Mucosa of rectum (tissue), 2 donors: ENCODE results near the gene TRIM74.
"Not testable (repeated sequence)": the region's sequence is repeated elsewhere in the genome, so short reads cannot be mapped to it uniquely, and the experiment has no call there.

ENCODE experiments used
- H3K27ac ChIP-seq, 2 donors: one replicate each; pipeline ENCODE4 v1.7.0; 2013; ENCODE audit warnings: inconsistent platforms in 2 of 2, low read depth in 2 of 2, low read length in 2 of 2
- H3K27me3 ChIP-seq, 2 donors: one replicate each; pipeline ENCODE4 v1.7.0; 2013; ENCODE audit warnings: low read length in 2 of 2; ENCODE audit not compliant: control insufficient read depth in 2 of 2, insufficient read depth in 2 of 2
- H3K36me3 ChIP-seq, 2 donors: one replicate each; pipeline ENCODE4 v1.7.0; 2013; ENCODE audit warnings: low read length in 2 of 2; ENCODE audit not compliant: control insufficient read depth in 2 of 2, insufficient read depth in 2 of 2
- H3K4me1 ChIP-seq, 2 donors: one replicate each; pipeline ENCODE4 v1.7.0; 2013; ENCODE audit warnings: low read length in 2 of 2, mild to moderate bottlenecking in 1 of 2; ENCODE audit not compliant: control insufficient read depth in 2 of 2, insufficient read depth in 2 of 2
- H3K4me3 ChIP-seq, 2 donors: one replicate each; pipeline ENCODE4 v1.7.0; 2013; ENCODE audit warnings: low read length in 2 of 2
- H3K9ac ChIP-seq, 2 donors: one replicate each; pipeline ENCODE4 v1.7.0; 2013; ENCODE audit warnings: low read length in 2 of 2, low read depth in 1 of 2, mild to moderate bottlenecking in 1 of 2
- H3K9me3 ChIP-seq, 2 donors: one replicate each; pipeline ENCODE4 v1.7.0; 2013; ENCODE audit warnings: low read length in 2 of 2; ENCODE audit not compliant: control insufficient read depth in 2 of 2
- donor health status: healthy.
- donor health status: Normal muscosa, but diverticular disease.

The TRIM74 gene

GRCh38 chr7:72960029-72960428, 9.2 kb downstream of the TRIM74 start:
- not testable (repeated sequence) for H3K9ac ChIP-seq, H3K36me3 ChIP-seq, H3K4me3 ChIP-seq, H3K27me3 ChIP-seq, H3K4me1 ChIP-seq, H3K27ac ChIP-seq, H3K9me3 ChIP-seq

GRCh38 chr7:72954563-72955198, 14.6 kb downstream of the TRIM74 start:
- not testable (repeated sequence) for H3K4me1 ChIP-seq, H3K9me3 ChIP-seq, H3K36me3 ChIP-seq, H3K27me3 ChIP-seq, H3K27ac ChIP-seq, H3K9ac ChIP-seq
- peak overlapping the region in 1 of 2 donors; percentile 37 for H3K4me3 ChIP-seq

GRCh38 chr7:72953901-72954562, 15.2 kb downstream of the TRIM74 start:
- not testable (repeated sequence) for H3K27ac ChIP-seq, H3K9ac ChIP-seq, H3K27me3 ChIP-seq, H3K9me3 ChIP-seq, H3K36me3 ChIP-seq, H3K4me1 ChIP-seq
- peak overlapping the region; percentile 19 to 26 for H3K4me3 ChIP-seq

- peaks cover 0 to 13% of the 10 kb centered on the region in 2 donors for H3K36me3 ChIP-seq
- not testable (repeated sequence) for H3K9me3 ChIP-seq, H3K27me3 ChIP-seq, H3K27ac ChIP-seq, H3K4me1 ChIP-seq, H3K9ac ChIP-seq, H3K4me3 ChIP-seq
Observed at GRCh38 chr7:72950432-72950831, 18.8 kb downstream of the TRIM74 start.

GRCh38 chr7:72949686-72950085, 19.6 kb downstream of the TRIM74 start:
- H3K36me3 ChIP-seq = peaks cover 0 to 13% of the 10 kb centered on the region in 2 donors
- not testable (repeated sequence) for H3K27me3 ChIP-seq, H3K9me3 ChIP-seq, H3K4me3 ChIP-seq, H3K9ac ChIP-seq, H3K27ac ChIP-seq, H3K4me1 ChIP-seq

- H3K36me3 ChIP-seq = peaks cover 0 to 14% of the 10 kb centered on the region in 2 donors
- not testable (repeated sequence) for H3K4me1 ChIP-seq, H3K4me3 ChIP-seq, H3K27ac ChIP-seq, H3K9me3 ChIP-seq, H3K9ac ChIP-seq, H3K27me3 ChIP-seq
Observed at GRCh38 chr7:72949276-72949675, 20.0 kb downstream of the TRIM74 start.

- H3K36me3 ChIP-seq = peaks cover 0 to 14% of the 10 kb centered on the region in 2 donors
- H3K9ac ChIP-seq, H3K27ac ChIP-seq, H3K4me3 ChIP-seq, H3K27me3 ChIP-seq, H3K4me1 ChIP-seq, H3K9me3 ChIP-seq: not testable (repeated sequence)
Observed at GRCh38 chr7:72948714-72949113, 20.6 kb downstream of the TRIM74 start.

- not testable (repeated sequence) for H3K9me3 ChIP-seq, H3K4me3 ChIP-seq, H3K27ac ChIP-seq, H3K4me1 ChIP-seq, H3K9ac ChIP-seq, H3K27me3 ChIP-seq
- peaks cover 0 to 16% of the 10 kb centered on the region in 2 donors for H3K36me3 ChIP-seq
Observed at GRCh38 chr7:72946130-72946745, 23.0 kb downstream of the TRIM74 start.

- not testable (repeated sequence) for H3K9ac ChIP-seq
- peaks cover 0 to 16% of the 10 kb centered on the region in 2 donors for H3K36me3 ChIP-seq
Observed at GRCh38 chr7:72945597-72945996, 23.7 kb downstream of the TRIM74 start.

GRCh38 chr7:72944937-72945336, 24.3 kb downstream of the TRIM74 start:
- H3K9ac ChIP-seq, H3K4me1 ChIP-seq, H3K4me3 ChIP-seq, H3K27me3 ChIP-seq, H3K9me3 ChIP-seq, H3K27ac ChIP-seq: not testable (repeated sequence)
- peaks cover 0 to 16% of the 10 kb centered on the region in 2 donors for H3K36me3 ChIP-seq

More at GRCh38 chr7:72945597-72945996, 23.7 kb downstream of the TRIM74 start:
- not testable (repeated sequence) for H3K27ac ChIP-seq, H3K27me3 ChIP-seq, H3K9me3 ChIP-seq, H3K4me3 ChIP-seq, H3K4me1 ChIP-seq
